NCI-H1417 treated with DMSO at 0.1 percent for 48 hours (cell line): ENCODE data around the gene POLR2A.
"Not testable (repeated sequence)": the region's sequence is repeated elsewhere in the genome, so short reads cannot be mapped to it uniquely, and the experiment has no call there.

Experiments used
- DNase-seq: peaks from one replicate; lab custom pipeline; 2025; lab: John Stamatoyannopoulos, UW

POLR2A gene

GRCh38 chr17:7479213-7480088 lies 4.7 kb upstream of the POLR2A start, which contains the start of gene ZBTB4:
Gene ZBTB4, minus strand, starts transcription at chr17:7479631. Its CDS starts 12,830 bp downstream, at chr17:7466801.
- no peak for DNase-seq

GRCh38 chr17:7480089-7480384 lies 4.1 kb upstream of the POLR2A start:
- DNase-seq = no peak

GRCh38 chr17:7481275-7481674 lies 2.9 kb upstream of the POLR2A start, which contains the start of gene SLC35G6:
Gene SLC35G6, plus strand, starts transcription at chr17:7481446. Its CDS starts 71 bp downstream, at chr17:7481517.
- DNase-seq = not testable (repeated sequence)

GRCh38 chr17:7481842-7482741 lies 2.1 kb upstream of the POLR2A start:
- not testable (repeated sequence) for DNase-seq

GRCh38 chr17:7482742-7483088 lies 1.5 kb upstream of the POLR2A start:
- DNase-seq = not testable (repeated sequence)

DNA sequence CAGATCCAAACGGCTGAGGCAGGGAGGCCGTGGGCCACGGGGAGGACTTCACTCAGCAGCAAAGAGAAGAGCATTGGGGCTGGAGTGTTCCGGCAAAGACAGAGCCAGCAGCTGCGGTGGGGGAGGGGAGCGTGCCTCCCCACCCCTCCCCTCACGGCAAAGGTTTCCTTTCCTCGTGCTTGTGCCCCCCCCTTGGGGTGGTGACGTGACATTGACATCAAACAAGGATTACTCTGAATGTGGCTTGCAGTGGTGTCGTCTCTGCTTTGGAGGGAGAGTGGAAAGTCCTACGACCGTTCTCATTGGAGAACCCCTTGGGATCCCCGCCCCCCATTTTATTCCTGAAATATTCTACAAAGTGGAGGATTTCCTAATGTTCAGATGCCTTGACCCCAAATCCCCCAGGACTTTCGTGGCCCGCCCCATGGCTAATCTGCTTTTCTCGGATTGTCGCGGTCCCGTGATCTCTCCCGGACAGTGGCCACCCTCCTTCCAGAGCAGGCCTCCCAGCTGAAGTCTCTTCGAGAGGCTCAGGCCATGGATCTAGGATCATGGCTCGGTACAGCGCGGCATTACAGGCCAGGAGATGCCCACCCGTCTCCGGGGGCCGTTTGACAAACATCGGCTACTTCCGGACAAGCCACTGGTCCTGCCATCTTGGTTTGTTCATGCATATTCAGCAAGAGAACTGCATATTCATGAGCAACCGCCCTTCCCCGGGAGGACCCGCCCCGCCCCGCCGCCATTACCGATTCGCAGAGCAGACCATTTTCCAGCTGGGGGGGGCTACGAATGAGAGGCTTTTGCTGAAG lies 705 bp upstream of the POLR2A start:
- peak; percentile 87 for DNase-seq

DNA sequence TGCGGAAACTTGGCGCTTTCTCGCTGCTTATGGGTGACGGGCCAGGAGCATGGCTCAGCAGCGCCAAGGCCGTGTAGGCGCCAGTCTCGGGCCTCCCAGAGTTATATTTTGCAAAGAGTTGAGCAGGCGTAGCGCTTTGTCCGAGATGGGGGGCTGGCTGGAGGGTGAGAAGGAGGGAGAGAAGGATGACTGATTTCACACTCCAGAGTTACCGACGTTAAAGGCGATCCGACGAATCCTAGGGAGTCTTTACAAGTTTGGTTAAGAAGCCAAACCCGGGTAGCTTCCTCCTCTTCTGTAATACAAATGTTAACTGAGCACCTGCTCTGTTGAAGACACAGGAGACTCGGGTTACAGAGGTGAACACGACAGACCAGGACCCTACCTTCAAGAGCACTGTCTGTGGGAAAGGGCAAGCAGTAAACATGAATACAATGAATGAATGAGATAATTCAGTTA lies 782 bp downstream of the POLR2A start:
- no peak for DNase-seq

DNA sequence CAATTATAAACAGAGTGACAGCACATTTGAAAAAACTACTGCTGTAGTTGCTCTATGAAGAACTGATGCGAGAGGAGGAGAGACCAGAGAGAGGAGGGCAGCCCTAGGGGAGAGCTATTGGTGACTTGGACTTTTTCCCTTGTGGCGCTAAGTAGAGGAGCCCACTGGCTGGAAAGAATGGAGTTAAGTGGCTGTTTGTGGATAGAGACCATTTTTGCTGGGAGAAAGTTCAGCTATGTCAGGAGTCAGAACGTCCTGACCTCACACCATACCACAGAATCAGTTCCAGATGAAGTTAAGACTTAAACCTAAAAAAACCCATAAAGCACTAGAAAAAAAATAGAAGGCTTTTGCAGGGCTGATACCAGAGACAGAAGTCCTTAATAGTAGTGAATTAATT lies 2.0 kb downstream of the POLR2A start:
- no peak for DNase-seq

GRCh38 chr17:7490144-7490543 lies 6.0 kb downstream of the POLR2A start:
- no peak for DNase-seq

- no peak for DNase-seq
These were observed 7.4 kb downstream of the POLR2A start for GRCh38 chr17:7491583-7491982.

GRCh38 chr17:7493941-7494340 lies 9.8 kb downstream of the POLR2A start:
- DNase-seq = no peak

GRCh38 chr17:7495906-7496434 lies 11.8 kb downstream of the POLR2A start:
- no peak for DNase-seq

DNA sequence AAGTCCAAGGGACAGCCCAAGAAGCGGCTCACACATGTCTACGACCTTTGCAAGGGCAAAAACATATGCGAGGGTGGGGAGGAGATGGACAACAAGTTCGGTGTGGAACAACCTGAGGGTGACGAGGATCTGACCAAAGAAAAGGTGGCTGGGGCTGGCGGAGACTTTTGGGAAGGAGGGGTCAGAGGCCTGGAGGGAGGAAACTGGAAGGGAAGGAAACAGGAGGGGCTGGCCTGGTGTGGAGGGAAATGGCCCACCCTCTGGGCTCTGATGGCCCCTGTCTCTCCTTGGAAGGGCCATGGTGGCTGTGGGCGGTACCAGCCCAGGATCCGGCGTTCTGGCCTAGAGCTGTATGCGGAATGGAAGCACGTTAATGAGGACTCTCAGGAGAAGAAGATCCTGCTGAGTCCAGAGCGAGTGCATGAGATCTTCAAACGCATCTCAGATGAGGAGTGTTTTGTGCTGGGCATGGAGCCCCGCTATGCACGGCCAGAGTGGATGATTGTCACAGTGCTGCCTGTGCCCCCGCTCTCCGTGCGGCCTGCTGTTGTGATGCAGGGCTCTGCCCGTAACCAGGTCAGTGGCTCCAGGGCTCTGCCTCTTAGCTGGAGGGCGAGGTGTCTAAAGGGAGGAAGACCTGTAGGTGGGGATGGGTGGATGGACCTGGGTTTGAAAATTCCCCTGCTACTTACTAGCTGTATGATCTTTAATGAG lies 12.5 kb downstream of the POLR2A start:
- DNase-seq = no peak

DNA sequence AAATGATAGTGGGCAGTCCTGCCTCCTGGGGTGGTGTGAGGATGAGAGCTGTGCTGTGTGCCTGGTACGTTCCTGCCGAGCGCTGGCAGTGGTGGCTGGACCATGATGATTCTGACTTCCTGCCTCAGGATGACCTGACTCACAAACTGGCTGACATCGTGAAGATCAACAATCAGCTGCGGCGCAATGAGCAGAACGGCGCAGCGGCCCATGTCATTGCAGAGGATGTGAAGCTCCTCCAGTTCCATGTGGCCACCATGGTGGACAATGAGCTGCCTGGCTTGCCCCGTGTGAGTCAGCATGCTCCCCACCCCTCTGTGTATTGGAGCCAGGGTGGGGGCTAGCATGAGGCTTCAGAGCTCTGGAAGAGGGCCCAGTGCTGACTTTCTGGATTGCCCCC lies 13.1 kb downstream of the POLR2A start:
- DNase-seq = no peak

GRCh38 chr17:7497636-7498035 lies 13.5 kb downstream of the POLR2A start:
- DNase-seq = no peak

DNA sequence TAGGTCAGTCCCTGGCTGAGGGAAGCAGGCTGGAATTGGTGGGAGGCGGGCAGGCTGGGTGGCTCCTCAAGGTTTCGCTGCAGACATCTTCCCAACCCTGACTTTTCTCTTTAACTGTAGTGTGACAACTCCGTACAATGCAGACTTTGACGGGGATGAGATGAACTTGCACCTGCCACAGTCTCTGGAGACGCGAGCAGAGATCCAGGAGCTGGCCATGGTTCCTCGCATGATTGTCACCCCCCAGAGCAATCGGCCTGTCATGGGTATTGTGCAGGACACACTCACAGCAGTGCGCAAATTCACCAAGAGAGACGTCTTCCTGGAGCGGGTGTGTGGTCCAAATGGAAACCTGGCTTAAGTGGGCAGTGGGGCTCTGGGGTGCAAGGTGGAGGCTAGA lies 15.0 kb downstream of the POLR2A start:
- no peak for DNase-seq

- DNase-seq = no peak
These were observed 17.6 kb downstream of the POLR2A start for GRCh38 chr17:7501729-7502128.

DNA sequence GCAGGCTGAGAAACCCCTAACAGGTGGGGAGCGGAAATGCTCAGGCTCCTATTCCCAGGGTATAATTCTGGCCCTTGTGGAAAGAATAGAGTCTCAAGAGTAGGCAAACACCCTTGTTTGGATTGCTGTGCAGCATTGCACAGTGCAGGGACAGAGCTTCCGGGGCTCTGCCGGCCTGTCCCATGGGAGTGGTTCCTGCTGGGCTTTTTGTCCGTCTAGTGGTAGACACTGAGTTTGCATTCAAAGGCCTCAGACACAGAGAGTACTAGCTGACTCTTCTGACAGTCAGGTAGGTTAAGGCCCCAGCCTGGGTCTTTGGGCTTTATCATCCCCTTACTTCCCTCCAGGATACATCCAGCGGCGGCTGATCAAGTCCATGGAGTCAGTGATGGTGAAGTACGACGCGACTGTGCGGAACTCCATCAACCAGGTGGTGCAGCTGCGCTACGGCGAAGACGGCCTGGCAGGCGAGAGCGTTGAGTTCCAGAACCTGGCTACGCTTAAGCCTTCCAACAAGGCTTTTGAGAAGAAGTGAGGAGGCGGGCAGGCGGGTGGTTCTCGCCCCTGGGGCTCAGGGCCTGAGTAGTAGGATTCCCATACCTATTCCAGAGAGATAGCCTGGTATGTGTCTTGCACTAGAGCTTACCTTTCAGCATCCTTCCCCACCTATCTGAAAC lies 18.1 kb downstream of the POLR2A start:
- no peak for DNase-seq

DNA sequence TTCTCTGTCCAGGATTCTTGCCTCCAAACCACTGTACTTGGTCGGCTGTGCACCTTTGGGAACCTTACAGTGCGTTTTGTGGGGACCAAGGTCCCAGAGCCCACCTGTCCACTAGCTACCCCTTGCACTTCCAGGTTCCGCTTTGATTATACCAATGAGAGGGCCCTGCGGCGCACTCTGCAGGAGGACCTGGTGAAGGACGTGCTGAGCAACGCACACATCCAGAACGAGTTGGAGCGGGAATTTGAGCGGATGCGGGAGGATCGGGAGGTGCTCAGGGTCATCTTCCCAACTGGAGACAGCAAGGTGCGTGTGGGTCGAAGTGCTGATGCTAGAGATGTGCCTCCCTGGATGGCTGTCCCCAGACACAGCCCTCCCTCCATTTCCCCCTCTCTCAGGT lies 18.8 kb downstream of the POLR2A start:
- DNase-seq = no peak

DNA sequence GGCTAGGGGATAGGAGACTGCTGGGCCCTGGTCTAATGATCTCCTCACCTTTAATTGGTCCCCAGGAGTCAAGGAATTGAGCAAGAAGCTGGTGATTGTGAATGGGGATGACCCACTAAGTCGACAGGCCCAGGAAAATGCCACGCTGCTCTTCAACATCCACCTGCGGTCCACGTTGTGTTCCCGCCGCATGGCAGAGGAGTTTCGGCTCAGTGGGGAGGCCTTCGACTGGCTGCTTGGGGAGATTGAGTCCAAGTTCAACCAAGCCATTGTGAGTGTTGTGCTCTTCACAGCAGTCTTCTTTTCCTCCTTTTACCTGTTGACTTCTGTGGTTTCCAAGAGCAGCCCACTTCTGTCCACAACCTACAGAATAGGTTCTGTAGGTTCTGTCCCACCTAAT lies 19.4 kb downstream of the POLR2A start:
- no peak for DNase-seq

GRCh38 chr17:7508145-7508544 lies 24.0 kb downstream of the POLR2A start:
- no peak for DNase-seq
